GM12864 (cell line): ENCODE results near the gene ISCA1.
"Not testable (repeated sequence)": the region's sequence is repeated elsewhere in the genome, so short reads cannot be mapped to it uniquely, and the experiment has no call there.

Experiments
- DNase-seq: peaks from one replicate; pipeline ENCODE4 v3.0.0-alpha.2; 2011; ENCODE audit warnings: low read depth
- H3K4me3 ChIP-seq: 2 replicates; pipeline ENCODE4 v1.5.1; 2011; ENCODE audit warnings: mild to moderate bottlenecking, low read depth, low read length, control low read depth
- CTCF ChIP-seq: IDR thresholded peaks from 2 replicates; pipeline ENCODE4 v1.5.1; 2011; ENCODE audit warnings: low read depth, mild to moderate bottlenecking, moderate library complexity, low read length, control low read depth, inconsistent platforms; ENCODE audit errors: missing control alignments

The ISCA1 gene

GRCh38 chr9:86322973-86323644, 40.8 kb upstream of the ISCA1 start:
- no peak for TF ChIP-seq CTCF
- no peak for DNase-seq
- H3K4me3 ChIP-seq = no peak overlapping the region

- no peak overlapping the region for H3K4me3 ChIP-seq
- no peak for TF ChIP-seq CTCF
- no peak for DNase-seq
Observed at GRCh38 chr9:86321373-86321772, 39.0 kb upstream of the ISCA1 start.

GRCh38 chr9:86318187-86318586, 35.8 kb upstream of the ISCA1 start:
- no peak for TF ChIP-seq CTCF
- DNase-seq = no peak
- H3K4me3 ChIP-seq = no peak overlapping the region

- H3K4me3 ChIP-seq = no peak overlapping the region
- DNase-seq = no peak
- TF ChIP-seq CTCF = no peak
Observed at GRCh38 chr9:86315078-86315477, 32.7 kb upstream of the ISCA1 start.

- not testable (repeated sequence) for DNase-seq, H3K4me3 ChIP-seq
Observed at GRCh38 chr9:86312959-86313358, 30.6 kb upstream of the ISCA1 start.

GRCh38 chr9:86308687-86309086, 26.3 kb upstream of the ISCA1 start:
- no peak for TF ChIP-seq CTCF
- DNase-seq = no peak
- H3K4me3 ChIP-seq = no peak overlapping the region

GRCh38 chr9:86304236-86304730, 21.9 kb upstream of the ISCA1 start:
- no peak overlapping the region for H3K4me3 ChIP-seq
- no peak for DNase-seq
- TF ChIP-seq CTCF = no peak
